ENCODE measurements around the gene CDK6. TPM values are rescaled to one million over a fixed set of nuclear protein-coding genes. Genes with fewer than 3 reads are reported as not detected.
A peak's percentile ranks its signal among the peaks of the same experiment; 100 is the strongest.

The CDK6 gene
- total RNA-seq, 1 experiment from 2014 or later, result 124 TPM

GRCh38 chr7:92835851-92836488 lies 403 bp downstream of the CDK6 start:
- Mint-ChIP-seq H3K4me3 (ENCODE audit: unreplicated experiment) (peak overlapping the region; percentile 83), H3K27me3 (ENCODE audit: insufficient read depth, unreplicated experiment) (no peaks in the 10 kb centered on the region), H3K9me3 (ENCODE audit: unreplicated experiment) (no peaks in the 10 kb centered on the region), H3K4me1 (ENCODE audit: insufficient read depth, unreplicated experiment) (peaks cover 37% of the 10 kb centered on the region), H3K27ac (ENCODE audit: low read depth, unreplicated experiment) (peak overlapping the region; percentile 83), H3K36me3 (ENCODE audit: insufficient read depth, unreplicated experiment) (peaks cover 25% of the 10 kb centered on the region)
- TSS peak; percentile 28 for BruUV-seq (replicated peaks)
- peak; percentile 39 for DNase-seq (ENCODE audit: unreplicated experiment)
- intact Hi-C loops (cut with micrococcal nuclease), result loop anchor here (5.0 to 10.0 kb wide), 3 partner anchors 81 to 399 kb away; partner anchors contain the start of gene VPS50
- ChIA-PET POLR2A (interaction anchor here (0.6 to 8.4 kb wide), 25 partner anchors 8 to 397 kb away, joined by 3 to 89 read pairs (median 3); partner anchors contain the start of gene VPS50), CTCF (interaction anchor here (0.6 to 3.5 kb wide), 4 partner anchors 118 to 203 kb away, joined by 3 to 19 read pairs (median 4); no protein-coding TSS in a partner anchor)
- no peak for TF ChIP-seq CTCF (IDR thresholded peaks at IDR 0.05; ENCODE audit: unreplicated experiment)

GRCh38 chr7:92835261-92835850 lies 1.0 kb downstream of the CDK6 start:
- DNase-seq (ENCODE audit: unreplicated experiment), result peak; percentile 69
- TF ChIP-seq CTCF (IDR thresholded peaks at IDR 0.05; ENCODE audit: unreplicated experiment), result no peak
- ChIA-PET POLR2A (interaction anchor here (0.6 to 8.4 kb wide), 20 partner anchors 8 to 397 kb away, joined by 3 to 89 read pairs (median 4); partner anchors contain the start of genes PEX1, RBM48 and VPS50), CTCF (interaction anchor here (3.1 to 5.2 kb wide), 4 partner anchors 139 to 215 kb away, joined by 19 to 49 read pairs (median 34); no protein-coding TSS in a partner anchor)
- Mint-ChIP-seq H3K27me3 (ENCODE audit: insufficient read depth, unreplicated experiment) (no peaks in the 10 kb centered on the region), H3K4me3 (ENCODE audit: unreplicated experiment) (peak overlapping the region; percentile 83), H3K9me3 (ENCODE audit: unreplicated experiment) (no peaks in the 10 kb centered on the region), H3K4me1 (ENCODE audit: insufficient read depth, unreplicated experiment) (peaks cover 41% of the 10 kb centered on the region), H3K36me3 (ENCODE audit: insufficient read depth, unreplicated experiment) (peaks cover 25% of the 10 kb centered on the region), H3K27ac (ENCODE audit: low read depth, unreplicated experiment) (peak overlapping the region; percentile 74)
- BruUV-seq (replicated peaks), result no TSS peak
- intact Hi-C loops (cut with micrococcal nuclease), result loop anchor here (5.0 to 10.0 kb wide), 3 partner anchors 82 to 399 kb away; partner anchors contain the start of gene VPS50

- peak overlapping the region; percentile 83 for H3K4me3 Mint-ChIP-seq (ENCODE audit: unreplicated experiment)
- DNase-seq (ENCODE audit: unreplicated experiment), result peak; percentile 43
- H3K9me3 Mint-ChIP-seq (ENCODE audit: unreplicated experiment), result no peaks in the 10 kb centered on the region
- ChIA-PET CTCF (interaction anchor here (0.6 to 5.2 kb wide), 5 partner anchors 138 to 386 kb away, joined by 3 to 49 read pairs (median 20); no protein-coding TSS in a partner anchor), POLR2A (interaction anchor here (0.6 to 8.4 kb wide), 7 partner anchors 25 to 306 kb away, joined by 3 to 89 read pairs (median 4); partner anchors contain the start of genes PEX1 and RBM48)
- H3K27ac Mint-ChIP-seq (ENCODE audit: low read depth, unreplicated experiment), result peak overlapping the region; percentile 74
- H3K27me3 Mint-ChIP-seq (ENCODE audit: insufficient read depth, unreplicated experiment), result no peaks in the 10 kb centered on the region
- peaks cover 34% of the 10 kb centered on the region for H3K4me1 Mint-ChIP-seq (ENCODE audit: insufficient read depth, unreplicated experiment)
- intact Hi-C loops (cut with micrococcal nuclease), result loop anchor here (1.0 to 10.0 kb wide), 6 partner anchors 67 to 400 kb away; partner anchors contain the start of gene VPS50
- no peak for TF ChIP-seq CTCF (IDR thresholded peaks at IDR 0.05; ENCODE audit: unreplicated experiment)
- BruUV-seq (replicated peaks), result no TSS peak
- H3K36me3 Mint-ChIP-seq (ENCODE audit: insufficient read depth, unreplicated experiment), result peaks cover 25% of the 10 kb centered on the region
Measured at GRCh38 chr7:92834507-92835260, 1.7 kb downstream of the CDK6 start.
